IPS-15b (cell line): ENCODE results near the gene UAP1L1.
A peak's percentile ranks its signal among the peaks of the same experiment; 100 is the strongest.

Experiments used
- H3K27me3 ChIP-seq: one replicate; pipeline ENCODE4 v1.6.1; 2013; ENCODE audit warnings: low read length; ENCODE audit not compliant: control insufficient read depth, insufficient read depth
- H3K36me3 ChIP-seq: one replicate; pipeline ENCODE4 v1.6.1; 2013; ENCODE audit warnings: low read length; ENCODE audit not compliant: control insufficient read depth, insufficient read depth
- H3K4me1 ChIP-seq: one replicate; pipeline ENCODE4 v1.6.1; 2013; ENCODE audit warnings: mild to moderate bottlenecking, low read length; ENCODE audit not compliant: control insufficient read depth, insufficient read depth
- H3K4me3 ChIP-seq: one replicate; pipeline ENCODE4 v1.5.1; 2013; ENCODE audit warnings: low read depth, low read length
- H3K9ac ChIP-seq: one replicate; pipeline ENCODE4 v1.6.1; 2013; ENCODE audit warnings: low read depth, mild to moderate bottlenecking, low read length
- H3K9me3 ChIP-seq: one replicate; pipeline ENCODE4 v1.6.1; 2013; ENCODE audit warnings: mild to moderate bottlenecking, low read length; ENCODE audit not compliant: control insufficient read depth, insufficient read depth

The UAP1L1 gene

GRCh38 chr9:137044502-137045177, 32.7 kb upstream of the UAP1L1 start:
- no peak overlapping the region for H3K9ac ChIP-seq
- peaks cover 3% of the 10 kb centered on the region for H3K36me3 ChIP-seq
- H3K4me3 ChIP-seq: peak overlapping the region; percentile 49

GRCh38 chr9:137045294-137046087, 31.8 kb upstream of the UAP1L1 start:
- peak overlapping the region; percentile 63 for H3K4me3 ChIP-seq
- H3K4me1 ChIP-seq: no peaks in the 10 kb centered on the region
- H3K36me3 ChIP-seq: peaks cover 3% of the 10 kb centered on the region
- H3K27me3 ChIP-seq: peaks cover 30% of the 10 kb centered on the region
- H3K9ac ChIP-seq: no peak overlapping the region
- no peaks in the 10 kb centered on the region for H3K9me3 ChIP-seq

More at GRCh38 chr9:137044502-137045177, 32.7 kb upstream of the UAP1L1 start:
- Histone ChIP-seq H3K9me3 (no peaks in the 10 kb centered on the region), H3K27me3 (peaks cover 29% of the 10 kb centered on the region), H3K4me1 (no peaks in the 10 kb centered on the region)

- peaks cover 30% of the 10 kb centered on the region for H3K27me3 ChIP-seq
- H3K4me1 ChIP-seq: no peaks in the 10 kb centered on the region
- peak within 1 kb of the TSS; percentile 63 for H3K4me3 ChIP-seq
- H3K9ac ChIP-seq: no peak within 1 kb of the TSS
- H3K36me3 ChIP-seq: peaks cover 3% of the 10 kb centered on the region
- H3K9me3 ChIP-seq: no peaks in the 10 kb centered on the region
These were observed 31.1 kb upstream of the UAP1L1 start, which contains the start of gene NPDC1 for GRCh38 chr9:137046088-137046787. Gene NPDC1 (minus strand): TSS chr9:137046177. CDS start chr9:137045989, 188 bp downstream.

- H3K4me1 ChIP-seq: no peaks in the 10 kb centered on the region
- peaks cover 45% of the 10 kb centered on the region for H3K27me3 ChIP-seq
- no peaks in the 10 kb centered on the region for H3K36me3 ChIP-seq
- H3K9me3 ChIP-seq: no peaks in the 10 kb centered on the region
- H3K9ac ChIP-seq: no peak overlapping the region
- H3K4me3 ChIP-seq: no peak overlapping the region
These were observed 28.4 kb upstream of the UAP1L1 start for GRCh38 chr9:137048655-137049543.

- no peaks in the 10 kb centered on the region for H3K9me3 ChIP-seq
- no peak overlapping the region for H3K4me3 ChIP-seq
- H3K27me3 ChIP-seq: peaks cover 49% of the 10 kb centered on the region
- no peak overlapping the region for H3K9ac ChIP-seq
- no peaks in the 10 kb centered on the region for H3K4me1 ChIP-seq
- no peaks in the 10 kb centered on the region for H3K36me3 ChIP-seq
These were observed 27.5 kb upstream of the UAP1L1 start for GRCh38 chr9:137049544-137050449.

GRCh38 chr9:137050570-137050969, 26.7 kb upstream of the UAP1L1 start:
- Histone ChIP-seq H3K9me3 (no peaks in the 10 kb centered on the region), H3K36me3 (no peaks in the 10 kb centered on the region), H3K9ac (no peak overlapping the region), H3K4me1 (peaks cover under 1% of the 10 kb centered on the region), H3K27me3 (peaks cover 41% of the 10 kb centered on the region), H3K4me3 (no peak overlapping the region)

- Histone ChIP-seq H3K9ac (no peak overlapping the region), H3K36me3 (no peaks in the 10 kb centered on the region), H3K4me3 (no peak overlapping the region), H3K27me3 (peaks cover 41% of the 10 kb centered on the region), H3K4me1 (peaks cover 3% of the 10 kb centered on the region), H3K9me3 (no peaks in the 10 kb centered on the region)
These were observed 26.1 kb upstream of the UAP1L1 start for GRCh38 chr9:137051145-137051724.

GRCh38 chr9:137052293-137052692, 25.0 kb upstream of the UAP1L1 start:
- no peak overlapping the region for H3K9ac ChIP-seq
- no peaks in the 10 kb centered on the region for H3K9me3 ChIP-seq
- no peak overlapping the region for H3K4me3 ChIP-seq
- no peaks in the 10 kb centered on the region for H3K36me3 ChIP-seq
- peaks cover 3% of the 10 kb centered on the region for H3K4me1 ChIP-seq
- peaks cover 36% of the 10 kb centered on the region for H3K27me3 ChIP-seq

- Histone ChIP-seq H3K9me3 (no peaks in the 10 kb centered on the region), H3K27me3 (peaks cover 29% of the 10 kb centered on the region), H3K36me3 (no peaks in the 10 kb centered on the region), H3K9ac (no peak overlapping the region), H3K4me1 (peaks cover 3% of the 10 kb centered on the region), H3K4me3 (peak overlapping the region; percentile 43)
These were observed 24.0 kb upstream of the UAP1L1 start for GRCh38 chr9:137052998-137053943.
